SK-N-MC (cell line): ENCODE data around the gene SPRN.

Source experiments
- EZH2 ChIP-seq: fragments of 200-600 bp; sonication (generic); IDR thresholded peaks from one replicate; pipeline ENCODE4 v1.6.1; 2017; ENCODE audit warnings: antibody characterized with exemption
- FOXP2 ChIP-seq: optimal IDR thresholded peaks from 2 replicates; pipeline ENCODE3; 2011; ENCODE audit warnings: mild to moderate bottlenecking, moderate library complexity; ENCODE audit not compliant: insufficient read depth; ENCODE audit errors: extremely low read length, control extremely low read depth
- POLR2AphosphoS5 ChIP-seq: IDR thresholded peaks from 2 replicates; pipeline ENCODE4 v1.6.1; 2012; ENCODE audit warnings: mild to moderate bottlenecking, low read depth, low read length, borderline replicate concordance

GRCh38 chr10:133464582-133465031 is 40.2 kb upstream of the SPRN start:
- TF ChIP-seq POLR2AphosphoS5 = no peak
- no peak for TF ChIP-seq EZH2
- no peak for TF ChIP-seq FOXP2
